Esophagus squamous epithelium (tissue), 5 donors: ENCODE data around the gene OSGIN1. TPM values are rescaled to one million over a fixed set of nuclear protein-coding genes. Genes with fewer than 3 reads are reported as not detected.
A peak's percentile ranks its signal among the peaks of the same experiment; 100 is the strongest.

Experiments used
- DNase-seq: peaks from one replicate; lab custom pipeline; 2025; lab: John Stamatoyannopoulos, UW
- H3K27ac ChIP-seq, 4 donors: fragments of 200-600 bp; sonication (generic); one replicate each; pipeline ENCODE4 v1.5.1; 2016 to 2019; ENCODE audit warnings: mild to moderate bottlenecking in 1 of 4
- H3K27me3 ChIP-seq, 4 donors: fragments of 200-600 bp; sonication (generic); 1 replicate in 3 of 4; 2 replicates in 1 of 4; pipeline versions ENCODE4 v1.5.1 to v1.6.0; 2017 to 2021; ENCODE audit warnings: antibody characterized with exemption in 1 of 4
- H3K36me3 ChIP-seq, 3 donors: fragments of 200-600 bp; sonication (generic); one replicate each; pipeline ENCODE4 v1.5.1; 2016 to 2019
- H3K4me1 ChIP-seq, 3 donors: fragments of 200-600 bp; sonication (generic); one replicate each; pipeline ENCODE4 v1.5.1; 2017 to 2019
- H3K4me3 ChIP-seq, 4 donors: fragments of 200-600 bp; sonication (generic); 1 replicate in 3 of 4; 2 replicates in 1 of 4; pipeline ENCODE4 v1.5.1; 2016 to 2019; ENCODE audit warnings: mild to moderate bottlenecking in 2 of 4, moderate library complexity in 1 of 4
- H3K9me3 ChIP-seq, 3 donors: fragments of 200-600 bp; sonication (generic); one replicate each; pipeline ENCODE4 v1.5.1; 2016 to 2019
- CTCF ChIP-seq, 6 experiments: fragments of 450-650 bp in 4 of 6; fragments of 200-600 bp in 2 of 6; sonication (generic) in 2 of 6; IDR thresholded peaks; one replicate each; pipeline ENCODE4 v1.5.1; 2016 to 2019; ENCODE audit warnings: antibody characterized with exemption in 6 of 6, mild to moderate bottlenecking in 4 of 6, moderate library complexity in 4 of 6
- POLR2A ChIP-seq, 4 donors: fragments of 450-650 bp; IDR thresholded peaks; one replicate each; pipeline ENCODE4 v1.6.1; 2017; ENCODE audit warnings: antibody characterized with exemption in 4 of 4, mild to moderate bottlenecking in 4 of 4, moderate library complexity in 3 of 4
- WGBS, 2 donors: methylation state at CpG; one replicate each; pipeline ENCODE4 v1.1.5; 2018; 5-methylcytosine and 5-hydroxymethylcytosine counted together
- intact Hi-C: fragments of 100-400 bp; cut with DNase I; formaldehyde crosslinking; loops from one replicate; pipeline ENCODE4 v1.15.0; 2022
- total RNA-seq, 4 donors: library from RNA; depleted of rRNA; stranded (reverse); fragments of >200 nt; gene quantifications; one replicate each; pipeline ENCODE4 v1.1.0, GENCODE V29; 2016
- donor health status: DM: yes; HTN: yes; CAD: no.

Gene OSGIN1
- total RNA-seq, 4 donors from 2014 or later, result 5.0 to 27.6 (median 11.1) TPM

GRCh38 chr16:84007965-84008364 lies 54.9 kb downstream of the OSGIN1 start:
- WGBS, 2 donors, result 55 to 64% methylated on average over 7 to 8 of the region's 8 CpGs
- Histone ChIP-seq H3K4me3 (no peak overlapping the region), H3K36me3 (no peaks in the 10 kb centered on the region)

GRCh38 chr16:84009282-84009681 lies 56.2 kb downstream of the OSGIN1 start:
- 75 to 86% methylated on average over 4 to 6 of the region's 6 CpGs for WGBS, 2 donors
- Histone ChIP-seq H3K4me1 (peaks cover 0 to 5% (median 0%) of the 10 kb centered on the region in 3 donors), H3K36me3 (no peaks in the 10 kb centered on the region), H3K9me3 (no peaks in the 10 kb centered on the region), H3K27ac (no peak overlapping the region), H3K4me3 (no peak overlapping the region), H3K27me3 (peaks cover 0 to 41% (median 0%) of the 10 kb centered on the region in 4 donors)
- intact Hi-C loops, result no loop called here
- DNase-seq, result no peak
- TF ChIP-seq CTCF (IDR thresholded peaks at IDR 0.05), result no peak
- TF ChIP-seq POLR2A (IDR thresholded peaks at IDR 0.05), result no peak

More at GRCh38 chr16:84007965-84008364, 54.9 kb downstream of the OSGIN1 start:
- intact Hi-C loops, result no loop called here
- Histone ChIP-seq H3K4me1 (no peaks in the 10 kb centered on the region), H3K27ac (no peak overlapping the region), H3K27me3 (peaks cover 0 to 52% (median 0%) of the 10 kb centered on the region in 4 donors), H3K9me3 (no peaks in the 10 kb centered on the region)
- no peak for DNase-seq
- no peak for TF ChIP-seq CTCF (IDR thresholded peaks at IDR 0.05)
- TF ChIP-seq POLR2A (IDR thresholded peaks at IDR 0.05), result no peak

GRCh38 chr16:84013787-84014569 lies 60.9 kb downstream of the OSGIN1 start:
- Histone ChIP-seq H3K4me1 (peaks cover 0 to 6% (median 0%) of the 10 kb centered on the region in 3 donors), H3K9me3 (no peaks in the 10 kb centered on the region), H3K36me3 (no peaks in the 10 kb centered on the region), H3K4me3 (no peak overlapping the region), H3K27me3 (peaks cover 0 to 5% (median 0%) of the 10 kb centered on the region in 4 donors), H3K27ac (peak overlapping the region in 1 of 4 donors; percentile 9)
- 0% methylated on average over 1 of the region's 14 CpGs; no CpG with 5 or more reads in 1 of the 2 donors for WGBS, 2 donors
- intact Hi-C loops, result no loop called here
- TF ChIP-seq CTCF (IDR thresholded peaks at IDR 0.05) (no peak), POLR2A (IDR thresholded peaks at IDR 0.05) (no peak)
- no peak for DNase-seq

- 53 to 73% methylated on average over 6 to 13 of the region's 14 CpGs for WGBS, 2 donors
- Histone ChIP-seq H3K27ac (no peak overlapping the region), H3K27me3 (no peaks in the 10 kb centered on the region), H3K4me3 (no peak overlapping the region), H3K9me3 (no peaks in the 10 kb centered on the region), H3K36me3 (no peaks in the 10 kb centered on the region), H3K4me1 (peaks cover 0 to 6% (median 0%) of the 10 kb centered on the region in 3 donors)
- TF ChIP-seq POLR2A (IDR thresholded peaks at IDR 0.05) (no peak), CTCF (IDR thresholded peaks at IDR 0.05) (no peak)
- intact Hi-C loops, result no loop called here
- no peak for DNase-seq
These were observed 61.7 kb downstream of the OSGIN1 start for GRCh38 chr16:84014570-84015327.

GRCh38 chr16:84015399-84015798 lies 62.4 kb downstream of the OSGIN1 start:
- Histone ChIP-seq H3K9me3 (peaks cover 0 to under 1% (median 0%) of the 10 kb centered on the region in 3 donors), H3K36me3 (no peaks in the 10 kb centered on the region), H3K4me3 (no peak overlapping the region), H3K27ac (no peak overlapping the region), H3K27me3 (peaks cover 0 to under 1% (median 0%) of the 10 kb centered on the region in 4 donors), H3K4me1 (peaks cover 0 to 6% (median 0%) of the 10 kb centered on the region in 3 donors)
- TF ChIP-seq POLR2A (IDR thresholded peaks at IDR 0.05) (no peak), CTCF (IDR thresholded peaks at IDR 0.05) (no peak)
- no peak for DNase-seq
- intact Hi-C loops, result no loop called here
- 81 to 88% methylated on average over 11 to 12 of the region's 12 CpGs for WGBS, 2 donors
